ENCODE measurements around the gene TBC1D8. TPM values are rescaled to one million over a fixed set of nuclear protein-coding genes. Genes with fewer than 3 reads are reported as not detected.

TBC1D8 gene
- total and polyA plus RNA-seq, 12 donors, result 7.6 to 17.2 (median 10.8) TPM

GRCh38 chr2:101089419-101089818, 61.8 kb downstream of the TBC1D8 start:
- Histone ChIP-seq H3K4me3 (no peak overlapping the region), H3K36me3 (replicated peaks in 1 of 2) (no peaks in the 10 kb centered on the region), H3K27ac (no peak overlapping the region), H3K9me3 (replicated peaks in 1 of 3) (no peaks in the 10 kb centered on the region), H3K27me3 (no peaks in the 10 kb centered on the region), H3K4me1 (replicated peaks in 1 of 2) (no peaks in the 10 kb centered on the region)
- no peak for DNase-seq
- intact Hi-C loops (cut with DNase I), result no loop called here
- 97 to 100% (median 98%) methylated on average over 1 of the region's 1 CpG for WGBS, 4 donors
- TF ChIP-seq POLR2A (IDR thresholded peaks at IDR 0.05), result no peak
- TF ChIP-seq, protein P1, sequence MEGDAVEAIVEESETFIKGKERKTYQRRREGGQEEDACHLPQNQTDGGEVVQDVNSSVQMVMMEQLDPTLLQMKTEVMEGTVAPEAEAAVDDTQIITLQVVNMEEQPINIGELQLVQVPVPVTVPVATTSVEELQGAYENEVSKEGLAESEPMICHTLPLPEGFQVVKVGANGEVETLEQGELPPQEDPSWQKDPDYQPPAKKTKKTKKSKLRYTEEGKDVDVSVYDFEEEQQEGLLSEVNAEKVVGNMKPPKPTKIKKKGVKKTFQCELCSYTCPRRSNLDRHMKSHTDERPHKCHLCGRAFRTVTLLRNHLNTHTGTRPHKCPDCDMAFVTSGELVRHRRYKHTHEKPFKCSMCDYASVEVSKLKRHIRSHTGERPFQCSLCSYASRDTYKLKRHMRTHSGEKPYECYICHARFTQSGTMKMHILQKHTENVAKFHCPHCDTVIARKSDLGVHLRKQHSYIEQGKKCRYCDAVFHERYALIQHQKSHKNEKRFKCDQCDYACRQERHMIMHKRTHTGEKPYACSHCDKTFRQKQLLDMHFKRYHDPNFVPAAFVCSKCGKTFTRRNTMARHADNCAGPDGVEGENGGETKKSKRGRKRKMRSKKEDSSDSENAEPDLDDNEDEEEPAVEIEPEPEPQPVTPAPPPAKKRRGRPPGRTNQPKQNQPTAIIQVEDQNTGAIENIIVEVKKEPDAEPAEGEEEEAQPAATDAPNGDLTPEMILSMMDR (IDR thresholded peaks at IDR 0.05), result no peak

GRCh38 chr2:101087638-101088037, 63.5 kb downstream of the TBC1D8 start:
- intact Hi-C loops (cut with DNase I), result no loop called here
- no peak for DNase-seq
- Histone ChIP-seq H3K27ac (no peak overlapping the region), H3K4me1 (replicated peaks in 1 of 2) (no peaks in the 10 kb centered on the region), H3K9me3 (replicated peaks in 1 of 3) (no peaks in the 10 kb centered on the region), H3K36me3 (replicated peaks in 1 of 2) (no peaks in the 10 kb centered on the region), H3K4me3 (no peak overlapping the region), H3K27me3 (no peaks in the 10 kb centered on the region)
- TF ChIP-seq POLR2A (IDR thresholded peaks at IDR 0.05), result no peak
- TF ChIP-seq, protein P1 (IDR thresholded peaks at IDR 0.05), result no peak

DNA sequence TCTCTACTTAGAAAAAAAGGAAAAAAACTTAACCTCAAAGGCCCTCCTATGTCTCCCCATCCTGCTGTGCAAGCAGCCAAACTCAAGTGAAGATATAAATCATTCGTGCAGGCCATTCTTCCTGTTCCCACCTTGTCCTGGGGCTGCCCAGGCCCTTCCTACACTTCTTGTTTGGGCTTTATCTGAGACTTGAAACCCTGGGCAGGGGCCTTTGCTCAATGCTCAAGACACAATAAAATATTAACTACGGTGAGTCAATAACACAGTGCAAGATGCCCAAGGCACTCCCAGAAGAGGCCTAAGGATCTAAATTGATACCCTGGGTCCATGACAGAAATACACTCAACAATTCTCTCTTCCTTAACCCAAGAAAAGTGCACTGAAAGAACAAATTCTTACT, 67.6 kb downstream of the TBC1D8 start:
- no peaks in the 10 kb centered on the region for H3K27me3 ChIP-seq
- no peak overlapping the region for H3K27ac ChIP-seq
- DNase-seq, result no peak
- no peak overlapping the region for H3K4me3 ChIP-seq
- no peaks in the 10 kb centered on the region for H3K4me1 ChIP-seq (replicated peaks in 1 of 2)
- intact Hi-C loops (cut with DNase I), result no loop called here
- WGBS, 4 donors, result 82 to 97% (median 87%) methylated on average over 2 of the region's 2 CpGs
- TF ChIP-seq, protein P1 (IDR thresholded peaks at IDR 0.05), result no peak
- H3K36me3 ChIP-seq (replicated peaks in 1 of 2), result no peaks in the 10 kb centered on the region
- H3K9me3 ChIP-seq (replicated peaks in 1 of 3), result no peaks in the 10 kb centered on the region

- H3K36me3 ChIP-seq (replicated peaks in 1 of 2), result no peaks in the 10 kb centered on the region
- H3K27ac ChIP-seq, result no peak overlapping the region
- no peak for DNase-seq
- WGBS, 4 donors, result 95 to 97% (median 96%) methylated on average over 6 of the region's 6 CpGs
- no peaks in the 10 kb centered on the region for H3K9me3 ChIP-seq (replicated peaks in 1 of 3)
- H3K4me1 ChIP-seq (replicated peaks in 1 of 2), result no peaks in the 10 kb centered on the region
- no peaks in the 10 kb centered on the region for H3K27me3 ChIP-seq
- intact Hi-C loops (cut with DNase I), result no loop called here
- H3K4me3 ChIP-seq, result no peak overlapping the region
- TF ChIP-seq, protein P1 (IDR thresholded peaks at IDR 0.05), result no peak
- TF ChIP-seq POLR2A (IDR thresholded peaks at IDR 0.05), result no peak
Observed at GRCh38 chr2:101082998-101083397, 68.2 kb downstream of the TBC1D8 start.
